Heart right ventricle (tissue), 16 donors: Measurements from ENCODE around the gene CRYAB. TPM values are rescaled to one million over a fixed set of nuclear protein-coding genes. Genes with fewer than 3 reads are reported as not detected.
A peak's percentile ranks its signal among the peaks of the same experiment; 100 is the strongest.

ENCODE experiments used
- ATAC-seq, 8 donors: fragments of 200-7000 bp; cut with Tn5 transposase; one replicate each; pipeline ENCODE4 v1.9.1; 2020; ENCODE audit warnings: mild to moderate bottlenecking in 8 of 8, moderate library complexity in 8 of 8, moderate number of reproducible peaks in 1 of 8
- DNase-seq, 2 donors: peaks; one replicate each; pipeline ENCODE4 v3.0.0-alpha.2; 2020
- H3K27ac ChIP-seq, 10 donors: fragments of 200-600 bp; sonication (generic) in 2 of 10; one replicate each; pipeline versions ENCODE4 v1.5.0 to v1.8.0; 2020 to 2022; ENCODE audit warnings: mild to moderate bottlenecking in 3 of 10
- H3K27me3 ChIP-seq, 7 donors: fragments of 200-600 bp; one replicate each; pipeline ENCODE4 v1.8.0; 2021 to 2022; ENCODE audit warnings: mild to moderate bottlenecking in 2 of 7
- H3K36me3 ChIP-seq, 9 donors: fragments of 200-600 bp; sonication (generic) in 1 of 9; one replicate each; pipeline versions ENCODE4 v1.5.0 to v1.8.0; 2020 to 2022; ENCODE audit warnings: mild to moderate bottlenecking in 2 of 9
- H3K4me1 ChIP-seq, 9 donors: fragments of 200-600 bp; sonication (generic) in 1 of 9; one replicate each; pipeline versions ENCODE4 v1.5.0 to v1.8.0; 2020 to 2022; ENCODE audit warnings: mild to moderate bottlenecking in 4 of 9
- H3K4me3 ChIP-seq, 10 donors: fragments of 200-600 bp; sonication (generic) in 2 of 10; one replicate each; pipeline versions ENCODE4 v1.5.0 to v1.8.0; 2020 to 2022; ENCODE audit warnings: mild to moderate bottlenecking in 7 of 10, moderate library complexity in 2 of 10
- H3K9me3 ChIP-seq, 11 donors: fragments of 200-600 bp in 10 of 11; sonication (generic) in 2 of 11; one replicate each; pipeline versions ENCODE4 v1.5.0 to v1.8.0; 2013 to 2022; ENCODE audit warnings: mild to moderate bottlenecking in 2 of 11, control low read depth in 1 of 11, moderate library complexity in 1 of 11
- CTCF ChIP-seq, 9 donors: fragments of 200-600 bp; sonication (generic) in 2 of 9; IDR thresholded peaks; one replicate each; pipeline versions ENCODE4 v1.5.0 to v1.8.0; 2021 to 2022; ENCODE audit warnings: antibody characterized with exemption in 9 of 9, mild to moderate bottlenecking in 5 of 9, moderate library complexity in 1 of 9
- WGBS, 2 donors: extraction: QIAGEN DNeasy Blood & Tissue Kit; methylation state at CpG; one replicate each; pipeline ENCODE4 v1.1.7; 2013; ENCODE audit warnings: inconsistent platforms in 1 of 2; 5-methylcytosine and 5-hydroxymethylcytosine counted together
- intact Hi-C, 10 donors: fragments of 100-400 bp; cut with DNase I; formaldehyde crosslinking; loops; one replicate each; pipeline versions ENCODE4 v1.11.1 to v1.14.2; 2022
- polyA plus RNA-seq, 2 donors: library from polyadenylated mRNA; stranded (reverse); fragments of 200-250 nt; gene quantifications; one replicate each; pipeline ENCODE4 v1.2.3, GENCODE V29; 2013
- total RNA-seq, 10 donors: library from RNA; stranded (reverse); fragmentation: NEBNext Ultra II Directional in 3 of 10; extraction: Animal tissue kit (Norgen Biotek cat#: 25700) in 3 of 10; gene quantifications; one replicate each; pipeline versions ENCODE4 v1.2.1 to v1.2.4, GENCODE V29; 2021 to 2023
- donor health status: Arrhythmogenic right ventricular cardiomyopathy.
- donor health status: ischemic (EF 13 %, LVEDD 7.1; RV severe dilation, severe dysfunction).
- donor health status: healthy with polysubstance abuse.
- donor health status: DM: no; HTN: yes; CAD: no.
- donor health status: DM: no; HTN: no; CAD: no.
- donor health status: ischemic (EF 25% LVEDD 6.9; RV normal size, moderate dysfunction).
- donor health status: ischemic (EF 25% LVEDD 5.7; RV mildly dilated, moderate dysfunction).
- donor health status: healthy.
- donor health status: DM: yes; HTN: yes; CAD: no.
- donor health status: Ischemic cardiomyopathy.
- donor health status: ischemic (EF 35%, LVEDD 5.7; RV mildly dilated, moderate dysfunction).
- donor health status: nonischemic (EF 11% LVEDD 7.7; RV severe dilation, severe dysfunction).
- donor health status: DM: yes; HTN: yes; CAD: no.
- donor health status: PGD.
- donor health status: ischemic (EF 29% LVEDD 5.4; RV normal size, mild dysfunction).
- donor health status: nonischemic (EF 23%, LVEDD 6.1; RV moderate dilation, normal function).

CRYAB gene
- total and polyA plus RNA-seq, 12 donors, result 7,695 to 25,436 (median 8,590) TPM

- H3K27me3 ChIP-seq, result no peaks in the 10 kb centered on the region
- no peaks in the 10 kb centered on the region for H3K9me3 ChIP-seq
- WGBS, 2 donors, result 52 to 59% methylated on average over 3 of the region's 3 CpGs
- intact Hi-C loops, result no loop called here
- no peak for TF ChIP-seq CTCF (IDR thresholded peaks at IDR 0.05)
- no peak for ATAC-seq
- H3K4me3 ChIP-seq, result no peak overlapping the region
- H3K36me3 ChIP-seq, result no peaks in the 10 kb centered on the region
- peaks cover 0 to 45% (median 14%) of the 10 kb centered on the region in 9 donors for H3K4me1 ChIP-seq
- peak overlapping the region in 1 of 10 donors; percentile 17 for H3K27ac ChIP-seq
- DNase-seq, result no peak
These were observed 34.9 kb upstream of the CRYAB start for GRCh38 chr11:111946499-111946898.

GRCh38 chr11:111945198-111945597, 33.6 kb upstream of the CRYAB start:
- no peak for DNase-seq
- peaks cover 0 to 57% (median 15%) of the 10 kb centered on the region in 9 donors for H3K4me1 ChIP-seq
- no peak for ATAC-seq
- TF ChIP-seq CTCF (IDR thresholded peaks at IDR 0.05), result no peak
- H3K27ac ChIP-seq, result peak overlapping the region in 1 of 10 donors; percentile 71
- 47 to 68% methylated on average over 1 of the region's 1 CpG for WGBS, 2 donors
- intact Hi-C loops, result no loop called here
- H3K36me3 ChIP-seq, result no peaks in the 10 kb centered on the region
- no peaks in the 10 kb centered on the region for H3K27me3 ChIP-seq
- H3K9me3 ChIP-seq, result no peaks in the 10 kb centered on the region
- no peak overlapping the region for H3K4me3 ChIP-seq

- intact Hi-C loops, result loop anchor here in 1 of 10 donors (5.0 kb wide), 1 partner anchor 33 kb away; no protein-coding TSS in a partner anchor
- Histone ChIP-seq H3K27me3 (no peaks in the 10 kb centered on the region), H3K4me3 (no peak overlapping the region), H3K4me1 (peaks cover 0 to 58% (median 17%) of the 10 kb centered on the region in 9 donors), H3K36me3 (no peaks in the 10 kb centered on the region), H3K9me3 (no peaks in the 10 kb centered on the region), H3K27ac (peak overlapping the region in 5 of 10 donors; percentile 6 to 71 (median 29))
- TF ChIP-seq CTCF (IDR thresholded peaks at IDR 0.05), result no peak
- WGBS, 2 donors, result 59 to 66% methylated on average over 5 of the region's 5 CpGs
- ATAC-seq, result peak in 2 of 8 donors; percentile 13 to 21
- no peak for DNase-seq
These were observed 33.1 kb upstream of the CRYAB start for GRCh38 chr11:111944651-111945051.

- 62 to 63% methylated on average over 3 of the region's 3 CpGs for WGBS, 2 donors
These were observed 32.6 kb upstream of the CRYAB start for GRCh38 chr11:111944139-111944538.

More at GRCh38 chr11:111944139-111944538, 32.6 kb upstream of the CRYAB start:
- peaks cover 0 to 58% (median 22%) of the 10 kb centered on the region in 9 donors for H3K4me1 ChIP-seq
- H3K36me3 ChIP-seq, result no peaks in the 10 kb centered on the region
- peak overlapping the region in 5 of 10 donors; percentile 6 to 71 (median 29) for H3K27ac ChIP-seq
- TF ChIP-seq CTCF (IDR thresholded peaks at IDR 0.05), result no peak
- no peaks in the 10 kb centered on the region for H3K9me3 ChIP-seq
- ATAC-seq (no peak), DNase-seq (no peak)
- intact Hi-C loops, result loop anchor here in 1 of 10 donors (5.0 kb wide), 1 partner anchor 33 kb away; no protein-coding TSS in a partner anchor
- no peak overlapping the region for H3K4me3 ChIP-seq
- no peaks in the 10 kb centered on the region for H3K27me3 ChIP-seq
